ENCODE measurements around the gene PTPRK.

PTPRK gene

DNA sequence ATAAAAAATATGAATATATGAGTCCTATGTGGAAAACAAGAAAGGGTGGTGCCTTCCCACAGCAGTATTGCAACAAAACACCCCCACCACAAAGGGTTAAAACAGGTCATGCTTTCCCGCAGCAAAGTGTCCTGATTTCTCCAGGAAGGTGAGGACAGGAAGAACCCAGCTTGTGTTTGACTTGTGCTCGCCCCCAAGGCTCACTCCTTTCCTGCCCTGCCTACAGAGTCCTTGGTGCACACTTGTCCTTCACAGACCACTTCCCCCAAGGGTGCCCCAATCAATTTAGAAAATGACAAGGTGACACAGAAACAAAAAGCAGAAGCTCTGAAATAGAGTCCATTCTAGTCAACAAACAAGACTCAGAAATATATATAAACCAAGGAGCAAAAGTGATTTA is 237.4 kb downstream of the PTPRK start:
- TF ChIP-seq, protein P1, sequence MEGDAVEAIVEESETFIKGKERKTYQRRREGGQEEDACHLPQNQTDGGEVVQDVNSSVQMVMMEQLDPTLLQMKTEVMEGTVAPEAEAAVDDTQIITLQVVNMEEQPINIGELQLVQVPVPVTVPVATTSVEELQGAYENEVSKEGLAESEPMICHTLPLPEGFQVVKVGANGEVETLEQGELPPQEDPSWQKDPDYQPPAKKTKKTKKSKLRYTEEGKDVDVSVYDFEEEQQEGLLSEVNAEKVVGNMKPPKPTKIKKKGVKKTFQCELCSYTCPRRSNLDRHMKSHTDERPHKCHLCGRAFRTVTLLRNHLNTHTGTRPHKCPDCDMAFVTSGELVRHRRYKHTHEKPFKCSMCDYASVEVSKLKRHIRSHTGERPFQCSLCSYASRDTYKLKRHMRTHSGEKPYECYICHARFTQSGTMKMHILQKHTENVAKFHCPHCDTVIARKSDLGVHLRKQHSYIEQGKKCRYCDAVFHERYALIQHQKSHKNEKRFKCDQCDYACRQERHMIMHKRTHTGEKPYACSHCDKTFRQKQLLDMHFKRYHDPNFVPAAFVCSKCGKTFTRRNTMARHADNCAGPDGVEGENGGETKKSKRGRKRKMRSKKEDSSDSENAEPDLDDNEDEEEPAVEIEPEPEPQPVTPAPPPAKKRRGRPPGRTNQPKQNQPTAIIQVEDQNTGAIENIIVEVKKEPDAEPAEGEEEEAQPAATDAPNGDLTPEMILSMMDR (IDR thresholded peaks at IDR 0.05; ENCODE audit: low read depth, low read length), result no peak
- DNase-seq, result no peak
- Histone ChIP-seq H3K9me3 (ENCODE audit: severe bottlenecking) (no peaks in the 10 kb centered on the region), H3K27me3 (ENCODE audit: insufficient read depth, low read depth, severe bottlenecking) (no peaks in the 10 kb centered on the region), H3K27ac (no peak overlapping the region), H3K36me3 (no peaks in the 10 kb centered on the region), H3K4me3 (ENCODE audit: low read depth, low read length) (no peak overlapping the region)

DNA sequence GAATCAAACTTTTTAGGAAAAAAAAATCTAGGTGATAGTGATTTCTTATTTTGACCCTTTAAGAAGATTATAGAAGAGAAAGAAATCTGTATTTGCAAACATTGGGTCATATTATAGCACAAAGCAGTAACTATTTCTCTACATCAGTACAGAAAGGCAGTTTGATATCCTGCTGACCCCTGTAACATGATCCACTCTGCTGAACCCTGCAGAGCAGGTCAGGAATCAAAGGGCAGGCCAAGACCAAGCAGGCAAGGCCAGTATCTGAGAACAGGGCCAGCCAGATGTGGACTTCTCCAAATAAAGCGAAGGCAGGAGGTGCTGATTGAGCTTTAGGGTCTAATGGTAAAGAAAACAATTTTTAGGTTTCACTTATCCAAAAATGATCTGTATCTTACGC is 239.4 kb downstream of the PTPRK start:
- TF ChIP-seq, protein P1 (IDR thresholded peaks at IDR 0.05; ENCODE audit: low read depth, low read length), result no peak
- DNase-seq, result no peak
- Histone ChIP-seq H3K4me3 (ENCODE audit: low read depth, low read length) (no peak overlapping the region), H3K36me3 (no peaks in the 10 kb centered on the region), H3K27ac (no peak overlapping the region), H3K9me3 (ENCODE audit: severe bottlenecking) (no peaks in the 10 kb centered on the region), H3K27me3 (ENCODE audit: insufficient read depth, low read depth, severe bottlenecking) (no peaks in the 10 kb centered on the region)

DNA sequence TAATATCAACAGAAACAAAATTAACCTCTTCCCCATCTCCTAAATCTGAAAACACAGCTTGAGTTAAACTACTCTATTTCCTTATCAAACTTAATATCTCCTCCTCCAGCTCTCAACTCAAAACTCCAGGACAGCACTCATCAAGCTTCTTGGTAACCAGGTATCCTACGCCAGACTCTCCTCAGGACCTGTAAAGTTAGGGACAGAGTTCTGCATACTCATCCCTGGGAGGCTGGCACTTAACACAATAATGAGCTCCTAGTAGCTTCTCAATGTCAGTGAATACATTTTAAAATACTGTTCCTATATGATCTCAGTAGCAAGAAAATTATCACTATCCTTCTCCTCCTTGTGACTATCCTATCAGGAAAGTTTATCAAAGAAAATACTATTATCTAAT is 240.3 kb downstream of the PTPRK start:
- H3K9me3 ChIP-seq (ENCODE audit: severe bottlenecking), result no peaks in the 10 kb centered on the region
- no peak overlapping the region for H3K4me3 ChIP-seq (ENCODE audit: low read depth, low read length)
- H3K27ac ChIP-seq, result no peak overlapping the region
- TF ChIP-seq, protein P1 (IDR thresholded peaks at IDR 0.05; ENCODE audit: low read depth, low read length), result no peak
- no peak for DNase-seq
- H3K36me3 ChIP-seq, result no peaks in the 10 kb centered on the region
- no peaks in the 10 kb centered on the region for H3K27me3 ChIP-seq (ENCODE audit: insufficient read depth, low read depth, severe bottlenecking)

DNA sequence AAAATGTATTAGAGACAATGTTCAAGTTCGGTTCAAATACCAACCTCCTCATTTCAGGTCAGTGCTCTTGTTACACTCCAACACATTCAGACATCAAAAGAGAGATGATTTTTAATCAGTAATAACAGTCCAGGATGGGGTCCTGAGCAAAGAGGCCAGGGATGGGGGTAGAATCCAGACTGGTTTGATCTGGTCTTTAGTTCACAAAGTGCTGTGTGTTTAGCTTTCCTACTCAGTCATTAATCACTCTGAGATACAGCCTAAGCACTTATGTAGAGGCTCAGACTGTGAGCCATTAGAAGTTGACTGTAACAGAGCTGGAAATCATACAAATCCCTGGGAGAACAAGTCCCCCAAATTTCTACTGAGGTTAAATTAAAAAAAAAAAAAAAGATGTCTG is 241.6 kb downstream of the PTPRK start:
- Histone ChIP-seq H3K36me3 (no peaks in the 10 kb centered on the region), H3K4me3 (ENCODE audit: low read depth, low read length) (no peak overlapping the region), H3K27me3 (ENCODE audit: insufficient read depth, low read depth, severe bottlenecking) (no peaks in the 10 kb centered on the region), H3K9me3 (ENCODE audit: severe bottlenecking) (no peaks in the 10 kb centered on the region), H3K27ac (no peak overlapping the region)
- TF ChIP-seq, protein P1 (IDR thresholded peaks at IDR 0.05; ENCODE audit: low read depth, low read length), result no peak
- no peak for DNase-seq

DNA sequence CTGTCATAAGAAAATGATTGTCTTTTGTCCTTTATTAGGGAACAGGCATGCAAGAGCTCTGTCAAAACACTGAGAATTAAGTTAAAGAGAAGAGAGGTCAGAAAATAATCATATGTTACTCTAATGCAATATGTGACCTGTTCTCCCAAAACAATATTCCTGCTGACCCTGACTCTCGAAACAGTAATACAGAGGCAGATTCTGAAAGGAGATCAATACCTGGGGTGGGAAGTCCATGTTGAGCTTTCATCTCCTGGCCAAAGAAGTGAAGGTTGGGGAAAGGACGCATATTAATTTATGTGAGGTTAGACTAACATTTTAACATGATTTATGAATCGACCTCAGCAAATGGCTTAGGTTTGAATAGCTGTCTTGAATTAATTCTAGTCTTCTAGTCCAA is 243.0 kb downstream of the PTPRK start:
- Histone ChIP-seq H3K27me3 (ENCODE audit: insufficient read depth, low read depth, severe bottlenecking) (no peaks in the 10 kb centered on the region), H3K27ac (no peak overlapping the region), H3K9me3 (ENCODE audit: severe bottlenecking) (no peaks in the 10 kb centered on the region), H3K4me3 (ENCODE audit: low read depth, low read length) (no peak overlapping the region), H3K36me3 (no peaks in the 10 kb centered on the region)
- TF ChIP-seq, protein P1 (IDR thresholded peaks at IDR 0.05; ENCODE audit: low read depth, low read length), result no peak
- no peak for DNase-seq

DNA sequence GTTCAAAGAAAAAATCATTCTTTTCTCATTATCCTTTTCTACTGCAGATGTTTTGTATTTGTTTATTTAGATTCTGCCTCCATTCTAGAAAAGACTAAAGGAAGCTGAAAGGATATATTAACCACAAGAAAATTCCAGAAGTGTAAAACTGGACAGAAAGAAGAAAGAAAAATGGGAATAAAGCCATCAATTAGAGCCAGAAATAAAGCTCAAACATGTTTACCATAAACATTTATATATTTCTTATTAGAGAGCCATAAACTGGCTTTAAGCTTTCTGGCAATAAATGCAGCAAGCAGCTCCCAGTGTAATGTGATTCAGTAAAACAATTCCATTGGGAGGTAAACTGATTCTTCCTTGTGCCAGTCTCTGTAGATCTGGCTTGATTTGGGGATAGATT is 244.1 kb downstream of the PTPRK start:
- TF ChIP-seq, protein P1 (IDR thresholded peaks at IDR 0.05; ENCODE audit: low read depth, low read length), result no peak
- Histone ChIP-seq H3K27ac (no peak overlapping the region), H3K4me3 (ENCODE audit: low read depth, low read length) (no peak overlapping the region)

More for the DNA sequence above, 244.1 kb downstream of the PTPRK start:
- DNase-seq, result no peak
- no peaks in the 10 kb centered on the region for H3K9me3 ChIP-seq (ENCODE audit: severe bottlenecking)
- H3K27me3 ChIP-seq (ENCODE audit: insufficient read depth, low read depth, severe bottlenecking), result no peaks in the 10 kb centered on the region
- H3K36me3 ChIP-seq, result no peaks in the 10 kb centered on the region
